ENCODE results near the gene JTB.
"Not testable (repeated sequence)": the region's sequence is repeated elsewhere in the genome, so short reads cannot be mapped to it uniquely, and the experiment has no call there.

- TF ChIP-seq CTCF (IDR thresholded peaks at IDR 0.05; ENCODE audit: low read depth, low read length, poor library complexity, severe bottlenecking); EZH2phosphoT487 (IDR thresholded peaks at IDR 0.05; ENCODE audit: borderline replicate concordance, low read length): not testable (repeated sequence)
Observed at GRCh38 chr1:153981735-153982134, 4.3 kb upstream of the JTB start.

Data from DOHH2 (cell line).